WTC11 (cell line): ENCODE measurements around the gene ANKRD13A.
"Not testable (repeated sequence)": the region's sequence is repeated elsewhere in the genome, so short reads cannot be mapped to it uniquely, and the experiment has no call there.

ENCODE experiments used
- ELF4 ChIP-seq: sonication (generic); formaldehyde crosslinking; IDR thresholded peaks from 2 replicates; pipeline ENCODE4 v1.8.1; 2022; ENCODE audit warnings: low read depth, mild to moderate bottlenecking, moderate library complexity, missing genetic modification reagents
- FOXJ3 ChIP-seq: sonication (generic); formaldehyde crosslinking; IDR thresholded peaks from 2 replicates; pipeline ENCODE4 v1.9.0; 2021; ENCODE audit warnings: missing genetic modification reagents, mild to moderate bottlenecking, borderline replicate concordance
- FOXK1 ChIP-seq: sonication (generic); formaldehyde crosslinking; IDR thresholded peaks from 2 replicates; pipeline ENCODE4 v1.8.0; 2022; ENCODE audit warnings: mild to moderate bottlenecking, moderate library complexity, missing genetic modification reagents
- JUN ChIP-seq: sonication (generic); formaldehyde crosslinking; IDR thresholded peaks from 2 replicates; pipeline ENCODE4 v1.8.0; 2023; ENCODE audit warnings: mild to moderate bottlenecking, missing genetic modification reagents
- MAX ChIP-seq: sonication (generic); formaldehyde crosslinking; IDR thresholded peaks from 2 replicates; pipeline ENCODE4 v1.8.0; 2022; ENCODE audit warnings: mild to moderate bottlenecking, missing genetic modification reagents
- SP1 ChIP-seq: sonication (generic); formaldehyde crosslinking; conservative IDR thresholded peaks from 2 replicates; pipeline ENCODE4 v1.8.1; 2022; ENCODE audit warnings: missing genetic modification reagents
- TCF7 ChIP-seq: sonication (generic); formaldehyde crosslinking; IDR thresholded peaks from 2 replicates; pipeline ENCODE4 v1.8.0; 2022; ENCODE audit warnings: mild to moderate bottlenecking, low read depth, missing genetic modification reagents, moderate library complexity
- ZNF232 ChIP-seq: sonication (generic); formaldehyde crosslinking; IDR thresholded peaks from 2 replicates; pipeline ENCODE4 v1.8.0; 2022; ENCODE audit warnings: mild to moderate bottlenecking, missing genetic modification reagents
- ZNF317 ChIP-seq: sonication (generic); formaldehyde crosslinking; IDR thresholded peaks from 2 replicates; pipeline ENCODE4 v1.8.1; 2023; ENCODE audit warnings: low read depth, mild to moderate bottlenecking, moderate library complexity, missing genetic modification reagents, borderline replicate concordance
- ZNF416 ChIP-seq: fragments of 250-450 bp; sonication (Bioruptor Pico); IDR thresholded peaks from 2 replicates; pipeline ENCODE4 v1.9.0; 2021; ENCODE audit warnings: mild to moderate bottlenecking, inconsistent platforms
- TF ChIP-seq, protein P1 (sequence below): fragments of 200-600 bp; IDR thresholded peaks from 2 replicates; pipeline ENCODE4 v1.8.0; 2022; ENCODE audit warnings: antibody characterized with exemption
- TF ChIP-seq, protein P2 (sequence below): sonication (generic); formaldehyde crosslinking; IDR thresholded peaks from 2 replicates; pipeline ENCODE4 v1.8.1; 2023; ENCODE audit warnings: mild to moderate bottlenecking, missing genetic modification reagents, borderline replicate concordance
- TF ChIP-seq, protein P3 (sequence below): sonication (generic); formaldehyde crosslinking; IDR thresholded peaks from 2 replicates; pipeline ENCODE4 v1.8.1; 2022; ENCODE audit warnings: low read depth, missing genetic modification reagents, borderline replicate concordance
- TF ChIP-seq, protein P4 (sequence below): fragments of 250-450 bp; sonication (Bioruptor Pico); IDR thresholded peaks from 2 replicates; pipeline ENCODE4 v1.9.0; 2021; ENCODE audit warnings: mild to moderate bottlenecking, borderline replicate concordance

DNA sequence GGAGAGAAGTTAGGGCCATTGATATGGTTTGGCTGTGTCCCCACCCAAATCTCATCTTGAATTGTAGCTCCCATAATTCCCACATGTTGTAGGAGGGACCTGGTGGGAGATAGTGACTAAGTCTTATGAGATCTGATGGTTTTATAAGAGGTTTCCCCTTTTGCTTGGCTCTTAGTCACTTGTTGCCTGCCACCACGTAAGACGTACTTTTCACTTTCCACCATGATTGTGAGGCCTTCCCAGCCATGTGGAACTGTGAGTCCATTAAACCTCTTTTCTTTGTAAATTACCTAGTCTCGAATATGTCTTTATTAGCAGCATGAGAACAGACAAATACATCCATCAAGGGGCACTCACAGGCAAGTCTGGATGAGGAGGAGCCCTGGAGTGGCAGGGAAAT lies 57.4 kb downstream of the ANKRD13A start:
- TF ChIP-seq, protein P1, sequence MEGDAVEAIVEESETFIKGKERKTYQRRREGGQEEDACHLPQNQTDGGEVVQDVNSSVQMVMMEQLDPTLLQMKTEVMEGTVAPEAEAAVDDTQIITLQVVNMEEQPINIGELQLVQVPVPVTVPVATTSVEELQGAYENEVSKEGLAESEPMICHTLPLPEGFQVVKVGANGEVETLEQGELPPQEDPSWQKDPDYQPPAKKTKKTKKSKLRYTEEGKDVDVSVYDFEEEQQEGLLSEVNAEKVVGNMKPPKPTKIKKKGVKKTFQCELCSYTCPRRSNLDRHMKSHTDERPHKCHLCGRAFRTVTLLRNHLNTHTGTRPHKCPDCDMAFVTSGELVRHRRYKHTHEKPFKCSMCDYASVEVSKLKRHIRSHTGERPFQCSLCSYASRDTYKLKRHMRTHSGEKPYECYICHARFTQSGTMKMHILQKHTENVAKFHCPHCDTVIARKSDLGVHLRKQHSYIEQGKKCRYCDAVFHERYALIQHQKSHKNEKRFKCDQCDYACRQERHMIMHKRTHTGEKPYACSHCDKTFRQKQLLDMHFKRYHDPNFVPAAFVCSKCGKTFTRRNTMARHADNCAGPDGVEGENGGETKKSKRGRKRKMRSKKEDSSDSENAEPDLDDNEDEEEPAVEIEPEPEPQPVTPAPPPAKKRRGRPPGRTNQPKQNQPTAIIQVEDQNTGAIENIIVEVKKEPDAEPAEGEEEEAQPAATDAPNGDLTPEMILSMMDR: not testable (repeated sequence)
- not testable (repeated sequence) for TF ChIP-seq ZNF317 (CRISPR knock-in tag); TCF7 (CRISPR knock-in tag); SP1 (CRISPR knock-in tag); FOXK1 (CRISPR knock-in tag); ZNF416 (CRISPR knock-in tag); MAX; FOXJ3 (CRISPR knock-in tag); ZNF232; ELF4 (CRISPR knock-in tag); JUN (CRISPR knock-in tag)
- TF ChIP-seq, protein P2, sequence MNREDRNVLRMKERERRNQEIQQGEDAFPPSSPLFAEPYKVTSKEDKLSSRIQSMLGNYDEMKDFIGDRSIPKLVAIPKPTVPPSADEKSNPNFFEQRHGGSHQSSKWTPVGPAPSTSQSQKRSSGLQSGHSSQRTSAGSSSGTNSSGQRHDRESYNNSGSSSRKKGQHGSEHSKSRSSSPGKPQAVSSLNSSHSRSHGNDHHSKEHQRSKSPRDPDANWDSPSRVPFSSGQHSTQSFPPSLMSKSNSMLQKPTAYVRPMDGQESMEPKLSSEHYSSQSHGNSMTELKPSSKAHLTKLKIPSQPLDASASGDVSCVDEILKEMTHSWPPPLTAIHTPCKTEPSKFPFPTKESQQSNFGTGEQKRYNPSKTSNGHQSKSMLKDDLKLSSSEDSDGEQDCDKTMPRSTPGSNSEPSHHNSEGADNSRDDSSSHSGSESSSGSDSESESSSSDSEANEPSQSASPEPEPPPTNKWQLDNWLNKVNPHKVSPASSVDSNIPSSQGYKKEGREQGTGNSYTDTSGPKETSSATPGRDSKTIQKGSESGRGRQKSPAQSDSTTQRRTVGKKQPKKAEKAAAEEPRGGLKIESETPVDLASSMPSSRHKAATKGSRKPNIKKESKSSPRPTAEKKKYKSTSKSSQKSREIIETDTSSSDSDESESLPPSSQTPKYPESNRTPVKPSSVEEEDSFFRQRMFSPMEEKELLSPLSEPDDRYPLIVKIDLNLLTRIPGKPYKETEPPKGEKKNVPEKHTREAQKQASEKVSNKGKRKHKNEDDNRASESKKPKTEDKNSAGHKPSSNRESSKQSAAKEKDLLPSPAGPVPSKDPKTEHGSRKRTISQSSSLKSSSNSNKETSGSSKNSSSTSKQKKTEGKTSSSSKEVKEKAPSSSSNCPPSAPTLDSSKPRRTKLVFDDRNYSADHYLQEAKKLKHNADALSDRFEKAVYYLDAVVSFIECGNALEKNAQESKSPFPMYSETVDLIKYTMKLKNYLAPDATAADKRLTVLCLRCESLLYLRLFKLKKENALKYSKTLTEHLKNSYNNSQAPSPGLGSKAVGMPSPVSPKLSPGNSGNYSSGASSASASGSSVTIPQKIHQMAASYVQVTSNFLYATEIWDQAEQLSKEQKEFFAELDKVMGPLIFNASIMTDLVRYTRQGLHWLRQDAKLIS (CRISPR knock-in tag): not testable (repeated sequence)
- TF ChIP-seq, protein P3, sequence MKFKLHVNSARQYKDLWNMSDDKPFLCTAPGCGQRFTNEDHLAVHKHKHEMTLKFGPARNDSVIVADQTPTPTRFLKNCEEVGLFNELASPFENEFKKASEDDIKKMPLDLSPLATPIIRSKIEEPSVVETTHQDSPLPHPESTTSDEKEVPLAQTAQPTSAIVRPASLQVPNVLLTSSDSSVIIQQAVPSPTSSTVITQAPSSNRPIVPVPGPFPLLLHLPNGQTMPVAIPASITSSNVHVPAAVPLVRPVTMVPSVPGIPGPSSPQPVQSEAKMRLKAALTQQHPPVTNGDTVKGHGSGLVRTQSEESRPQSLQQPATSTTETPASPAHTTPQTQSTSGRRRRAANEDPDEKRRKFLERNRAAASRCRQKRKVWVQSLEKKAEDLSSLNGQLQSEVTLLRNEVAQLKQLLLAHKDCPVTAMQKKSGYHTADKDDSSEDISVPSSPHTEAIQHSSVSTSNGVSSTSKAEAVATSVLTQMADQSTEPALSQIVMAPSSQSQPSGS (CRISPR knock-in tag): not testable (repeated sequence)
- TF ChIP-seq, protein P4, sequence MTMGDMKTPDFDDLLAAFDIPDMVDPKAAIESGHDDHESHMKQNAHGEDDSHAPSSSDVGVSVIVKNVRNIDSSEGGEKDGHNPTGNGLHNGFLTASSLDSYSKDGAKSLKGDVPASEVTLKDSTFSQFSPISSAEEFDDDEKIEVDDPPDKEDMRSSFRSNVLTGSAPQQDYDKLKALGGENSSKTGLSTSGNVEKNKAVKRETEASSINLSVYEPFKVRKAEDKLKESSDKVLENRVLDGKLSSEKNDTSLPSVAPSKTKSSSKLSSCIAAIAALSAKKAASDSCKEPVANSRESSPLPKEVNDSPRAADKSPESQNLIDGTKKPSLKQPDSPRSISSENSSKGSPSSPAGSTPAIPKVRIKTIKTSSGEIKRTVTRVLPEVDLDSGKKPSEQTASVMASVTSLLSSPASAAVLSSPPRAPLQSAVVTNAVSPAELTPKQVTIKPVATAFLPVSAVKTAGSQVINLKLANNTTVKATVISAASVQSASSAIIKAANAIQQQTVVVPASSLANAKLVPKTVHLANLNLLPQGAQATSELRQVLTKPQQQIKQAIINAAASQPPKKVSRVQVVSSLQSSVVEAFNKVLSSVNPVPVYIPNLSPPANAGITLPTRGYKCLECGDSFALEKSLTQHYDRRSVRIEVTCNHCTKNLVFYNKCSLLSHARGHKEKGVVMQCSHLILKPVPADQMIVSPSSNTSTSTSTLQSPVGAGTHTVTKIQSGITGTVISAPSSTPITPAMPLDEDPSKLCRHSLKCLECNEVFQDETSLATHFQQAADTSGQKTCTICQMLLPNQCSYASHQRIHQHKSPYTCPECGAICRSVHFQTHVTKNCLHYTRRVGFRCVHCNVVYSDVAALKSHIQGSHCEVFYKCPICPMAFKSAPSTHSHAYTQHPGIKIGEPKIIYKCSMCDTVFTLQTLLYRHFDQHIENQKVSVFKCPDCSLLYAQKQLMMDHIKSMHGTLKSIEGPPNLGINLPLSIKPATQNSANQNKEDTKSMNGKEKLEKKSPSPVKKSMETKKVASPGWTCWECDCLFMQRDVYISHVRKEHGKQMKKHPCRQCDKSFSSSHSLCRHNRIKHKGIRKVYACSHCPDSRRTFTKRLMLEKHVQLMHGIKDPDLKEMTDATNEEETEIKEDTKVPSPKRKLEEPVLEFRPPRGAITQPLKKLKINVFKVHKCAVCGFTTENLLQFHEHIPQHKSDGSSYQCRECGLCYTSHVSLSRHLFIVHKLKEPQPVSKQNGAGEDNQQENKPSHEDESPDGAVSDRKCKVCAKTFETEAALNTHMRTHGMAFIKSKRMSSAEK (CRISPR knock-in tag): not testable (repeated sequence)
